Ovary (tissue), 3 donors: ENCODE measurements around the gene GALNTL6.

ENCODE experiments used
- CTCF ChIP-seq, 3 donors: fragments of 450-650 bp in 2 of 3; fragments of 200-600 bp in 1 of 3; IDR thresholded peaks; one replicate each; pipeline versions ENCODE4 v1.5.1 to v1.8.0; 2016 to 2022; ENCODE audit warnings: antibody characterized with exemption in 3 of 3, mild to moderate bottlenecking in 1 of 3
- EP300 ChIP-seq: sonication (generic); formaldehyde crosslinking; IDR thresholded peaks from one replicate; pipeline ENCODE4 v1.6.1; 2017; ENCODE audit warnings: antibody characterized with exemption
- POLR2A ChIP-seq: fragments of 450-650 bp; IDR thresholded peaks from one replicate; pipeline ENCODE4 v1.6.1; 2017; ENCODE audit warnings: antibody characterized with exemption, mild to moderate bottlenecking, moderate library complexity
- donor health status: DM: no; HTN: no; CAD: no.

GRCh38 chr4:172305698-172306097 is 492.5 kb downstream of the GALNTL6 start:
- TF ChIP-seq POLR2A (no peak), CTCF (IDR thresholded peaks at IDR 0.05) (no peak), EP300 (no peak)
